ENCODE measurements around the gene GPR33. TPM values are rescaled to one million over a fixed set of nuclear protein-coding genes. Genes with fewer than 3 reads are reported as not detected.
A peak's percentile ranks its signal among the peaks of the same experiment; 100 is the strongest.

GPR33 gene
- total and polyA plus RNA-seq, 10 donors: not detected

DNA sequence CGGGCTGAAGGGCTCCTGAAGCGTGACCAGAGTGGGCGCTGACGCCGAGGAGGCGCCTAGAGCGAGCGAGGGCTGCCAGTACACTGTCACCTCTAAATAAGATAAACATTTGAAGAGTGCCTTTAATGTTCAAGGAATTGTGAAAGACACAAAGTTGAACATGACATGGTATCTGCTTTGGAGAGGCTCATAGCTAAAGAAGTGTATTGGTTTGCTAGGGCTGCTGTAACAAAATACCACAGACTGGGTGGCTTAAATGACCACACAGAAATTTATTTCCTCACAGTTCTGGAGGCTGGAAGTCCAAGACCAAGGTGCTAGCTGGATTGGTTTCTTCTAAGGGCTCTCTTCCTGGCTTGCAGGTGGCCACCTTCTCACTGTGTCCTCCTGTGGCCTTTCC, 39.7 kb upstream of the GPR33 start:
- Histone ChIP-seq H3K9me3 (peaks cover 0 to 7% (median 0%) of the 10 kb centered on the region in 8 donors), H3K27me3 (replicated peaks in 1 of 7) (no peaks in the 10 kb centered on the region), H3K4me1 (no peaks in the 10 kb centered on the region), H3K4me3 (no peak overlapping the region), H3K36me3 (no peaks in the 10 kb centered on the region), H3K27ac (no peak overlapping the region)
- WGBS, 5 donors: 80 to 98% (median 88%) methylated on average over 8 of the region's 8 CpGs
- DNase-seq: no peak
- intact Hi-C loops (cut with DNase I; ENCODE audit: low total_unique reads): no loop called here
- TF ChIP-seq POLR2A (IDR thresholded peaks at IDR 0.05): no peak
- TF ChIP-seq, protein P1, sequence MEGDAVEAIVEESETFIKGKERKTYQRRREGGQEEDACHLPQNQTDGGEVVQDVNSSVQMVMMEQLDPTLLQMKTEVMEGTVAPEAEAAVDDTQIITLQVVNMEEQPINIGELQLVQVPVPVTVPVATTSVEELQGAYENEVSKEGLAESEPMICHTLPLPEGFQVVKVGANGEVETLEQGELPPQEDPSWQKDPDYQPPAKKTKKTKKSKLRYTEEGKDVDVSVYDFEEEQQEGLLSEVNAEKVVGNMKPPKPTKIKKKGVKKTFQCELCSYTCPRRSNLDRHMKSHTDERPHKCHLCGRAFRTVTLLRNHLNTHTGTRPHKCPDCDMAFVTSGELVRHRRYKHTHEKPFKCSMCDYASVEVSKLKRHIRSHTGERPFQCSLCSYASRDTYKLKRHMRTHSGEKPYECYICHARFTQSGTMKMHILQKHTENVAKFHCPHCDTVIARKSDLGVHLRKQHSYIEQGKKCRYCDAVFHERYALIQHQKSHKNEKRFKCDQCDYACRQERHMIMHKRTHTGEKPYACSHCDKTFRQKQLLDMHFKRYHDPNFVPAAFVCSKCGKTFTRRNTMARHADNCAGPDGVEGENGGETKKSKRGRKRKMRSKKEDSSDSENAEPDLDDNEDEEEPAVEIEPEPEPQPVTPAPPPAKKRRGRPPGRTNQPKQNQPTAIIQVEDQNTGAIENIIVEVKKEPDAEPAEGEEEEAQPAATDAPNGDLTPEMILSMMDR (IDR thresholded peaks at IDR 0.05 in 8 of 11, conservative IDR thresholded peaks at IDR 0.05 in 3 of 11): no peak
- TF ChIP-seq POLR2AphosphoS5 (IDR thresholded peaks at IDR 0.05): no peak

- Histone ChIP-seq H3K4me1 (no peaks in the 10 kb centered on the region), H3K27ac (no peak overlapping the region), H3K27me3 (replicated peaks in 1 of 7) (no peaks in the 10 kb centered on the region), H3K36me3 (no peaks in the 10 kb centered on the region), H3K4me3 (no peak overlapping the region), H3K9me3 (peaks cover 0 to 7% (median 0%) of the 10 kb centered on the region in 8 donors)
- no peak for DNase-seq
- intact Hi-C loops (cut with DNase I; ENCODE audit: low total_unique reads): no loop called here
- WGBS, 5 donors: 88 to 97% (median 96%) methylated on average over 13 to 33 of the region's 33 CpGs
- TF ChIP-seq POLR2A (IDR thresholded peaks at IDR 0.05) (no peak), POLR2AphosphoS5 (IDR thresholded peaks at IDR 0.05) (no peak)
- TF ChIP-seq, protein P1 (IDR thresholded peaks at IDR 0.05 in 8 of 11, conservative IDR thresholded peaks at IDR 0.05 in 3 of 11): no peak
These were observed 39.2 kb upstream of the GPR33 start for GRCh38 chr14:31527087-31527486.

DNA sequence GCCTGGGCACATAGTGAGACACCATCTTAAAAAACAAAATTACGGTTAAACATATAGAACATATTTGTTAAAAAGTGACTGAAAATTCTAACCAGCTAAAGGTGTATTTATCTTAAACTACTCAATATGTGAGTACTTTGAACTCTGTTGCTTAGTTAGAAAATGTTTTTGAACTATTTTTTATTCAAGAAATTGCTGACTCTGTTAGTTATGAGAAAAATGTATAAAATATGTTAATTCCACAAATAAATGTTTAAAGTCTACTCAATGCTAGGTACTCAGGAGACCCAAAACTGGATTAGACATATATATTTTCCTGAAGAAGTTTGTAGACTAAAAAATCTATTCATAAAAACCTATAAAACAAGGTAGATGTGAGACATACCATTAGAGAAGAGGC, 23.0 kb upstream of the GPR33 start:
- no peak overlapping the region for H3K4me3 ChIP-seq
- TF ChIP-seq POLR2A (IDR thresholded peaks at IDR 0.05): no peak
- TF ChIP-seq, protein P1 (IDR thresholded peaks at IDR 0.05 in 8 of 11, conservative IDR thresholded peaks at IDR 0.05 in 3 of 11): no peak
- no peak for TF ChIP-seq POLR2AphosphoS5 (IDR thresholded peaks at IDR 0.05)
- no peak overlapping the region for H3K27ac ChIP-seq
- intact Hi-C loops (cut with DNase I; ENCODE audit: low total_unique reads): loop anchor here (5.0 kb wide), 1 partner anchor 741 kb away; no protein-coding TSS in a partner anchor
- no peaks in the 10 kb centered on the region for H3K9me3 ChIP-seq
- peaks cover 0 to 5% (median 0%) of the 10 kb centered on the region in 6 donors for H3K4me1 ChIP-seq
- 91 to 98% (median 96%) methylated on average over 1 of the region's 1 CpG for WGBS, 5 donors
- H3K27me3 ChIP-seq (replicated peaks in 1 of 7): no peaks in the 10 kb centered on the region
- DNase-seq: no peak
- no peaks in the 10 kb centered on the region for H3K36me3 ChIP-seq

- Histone ChIP-seq H3K4me1 (peaks cover 0 to 5% (median 0%) of the 10 kb centered on the region in 6 donors), H3K9me3 (no peaks in the 10 kb centered on the region), H3K27ac (no peak overlapping the region), H3K36me3 (no peaks in the 10 kb centered on the region), H3K27me3 (replicated peaks in 1 of 7) (no peaks in the 10 kb centered on the region), H3K4me3 (no peak overlapping the region)
- no peak for TF ChIP-seq POLR2AphosphoS5 (IDR thresholded peaks at IDR 0.05)
- TF ChIP-seq, protein P1 (IDR thresholded peaks at IDR 0.05 in 8 of 11, conservative IDR thresholded peaks at IDR 0.05 in 3 of 11): peak; percentile 20 to 69 (median 54)
- intact Hi-C loops (cut with DNase I; ENCODE audit: low total_unique reads): loop anchor here (5.0 kb wide), 1 partner anchor 742 kb away; no protein-coding TSS in a partner anchor
- DNase-seq: no peak
These were observed 22.4 kb upstream of the GPR33 start for GRCh38 chr14:31510222-31510621.
